Hepatocyte (in vitro differentiated cells): Measurements from ENCODE around the gene CAPRIN1. TPM values are rescaled to one million over a fixed set of nuclear protein-coding genes. Genes with fewer than 3 reads are reported as not detected.
"Not testable (repeated sequence)": the region's sequence is repeated elsewhere in the genome, so short reads cannot be mapped to it uniquely, and the experiment has no call there.

Source experiments
- DNase-seq: peaks from one replicate; pipeline ENCODE4 v3.0.0-alpha.2; 2016; ENCODE audit warnings: low spot score
- H2AFZ ChIP-seq: fragments of 200-600 bp; sonication (generic); 2 replicates; pipeline ENCODE4 v1.6.0; 2016; ENCODE audit warnings: antibody characterized with exemption, mild to moderate bottlenecking
- H3K27ac ChIP-seq: fragments of 200-600 bp; sonication (generic); 2 replicates; pipeline ENCODE4 v1.5.1; 2016; ENCODE audit warnings: mild to moderate bottlenecking
- H3K27me3 ChIP-seq: fragments of 200-600 bp; sonication (generic); 2 replicates; pipeline ENCODE4 v1.6.1; 2016
- H3K36me3 ChIP-seq: fragments of 200-600 bp; sonication (generic); replicated peaks from 2 replicates; pipeline ENCODE4 v1.5.1; 2016; ENCODE audit warnings: low read depth; ENCODE audit not compliant: insufficient read depth
- H3K4me1 ChIP-seq: fragments of 200-600 bp; sonication (generic); 2 replicates; pipeline ENCODE4 v1.5.1; 2016; ENCODE audit warnings: mild to moderate bottlenecking, moderate library complexity; ENCODE audit not compliant: insufficient read depth
- H3K4me2 ChIP-seq: fragments of 200-600 bp; sonication (generic); 2 replicates; pipeline ENCODE4 v1.6.0; 2016
- H3K4me3 ChIP-seq: fragments of 200-600 bp; sonication (generic); 2 replicates; pipeline ENCODE4 v1.5.1; 2016; ENCODE audit warnings: mild to moderate bottlenecking
- H3K79me2 ChIP-seq: fragments of 200-600 bp; sonication (generic); 2 replicates; pipeline ENCODE4 v1.6.0; 2017; ENCODE audit warnings: mild to moderate bottlenecking
- H3K9me2 ChIP-seq: fragments of 200-600 bp; sonication (generic); replicated peaks from 2 replicates; pipeline ENCODE4 v1.6.0; 2017; ENCODE audit warnings: mild to moderate bottlenecking; ENCODE audit not compliant: insufficient read depth
- H3K9me3 ChIP-seq: fragments of 200-600 bp; sonication (generic); 2 replicates; pipeline ENCODE4 v1.5.1; 2016; ENCODE audit warnings: low read depth, mild to moderate bottlenecking
- H4K20me1 ChIP-seq: fragments of 200-600 bp; sonication (generic); 2 replicates; pipeline ENCODE4 v1.6.0; 2016; ENCODE audit warnings: mild to moderate bottlenecking; ENCODE audit not compliant: insufficient read depth, poor library complexity, severe bottlenecking
- EZH2 ChIP-seq: fragments of 200-600 bp; sonication (generic); IDR thresholded peaks from 2 replicates; pipeline ENCODE4 v1.6.1; 2016; ENCODE audit warnings: antibody characterized with exemption, mild to moderate bottlenecking, borderline replicate concordance
- EZH2phosphoT487 ChIP-seq: fragments of 200-600 bp; sonication (generic); IDR thresholded peaks from one replicate; pipeline ENCODE4 v1.6.1; 2018; ENCODE audit warnings: antibody characterized with exemption, mild to moderate bottlenecking, low read depth, moderate library complexity; ENCODE audit not compliant: unreplicated experiment, severe bottlenecking
- WGBS: methylation state at CpG from one replicate; pipeline ENCODE4 v1.1.6; 2016; ENCODE audit warnings: low lambda C conversion rate; ENCODE audit errors: missing lambda C conversion rate; 5-methylcytosine and 5-hydroxymethylcytosine counted together
- polyA plus RNA-seq: library from polyadenylated mRNA; unstranded; fragments of >200 nt; fragmentation: Nextera tagmentation; extraction: Ambion mirVana; gene quantifications from 2 replicates; pipeline ENCODE4 v1.2.1, GENCODE V29; 2016
- total RNA-seq: library from RNA; depleted of rRNA; stranded (reverse); fragments of >200 nt; gene quantifications from 2 replicates; pipeline ENCODE4 v1.2.3, GENCODE V29; 2014
- TF ChIP-seq, protein P1 (sequence below): fragments of 200-600 bp; sonication (generic); IDR thresholded peaks from 2 replicates; pipeline ENCODE4 v1.5.1; 2016; ENCODE audit warnings: antibody characterized with exemption, mild to moderate bottlenecking; ENCODE audit not compliant: poor library complexity

The CAPRIN1 gene
- total and polyA plus RNA-seq, 2 experiments from 2014 or later, result 102 to 217 TPM

DNA sequence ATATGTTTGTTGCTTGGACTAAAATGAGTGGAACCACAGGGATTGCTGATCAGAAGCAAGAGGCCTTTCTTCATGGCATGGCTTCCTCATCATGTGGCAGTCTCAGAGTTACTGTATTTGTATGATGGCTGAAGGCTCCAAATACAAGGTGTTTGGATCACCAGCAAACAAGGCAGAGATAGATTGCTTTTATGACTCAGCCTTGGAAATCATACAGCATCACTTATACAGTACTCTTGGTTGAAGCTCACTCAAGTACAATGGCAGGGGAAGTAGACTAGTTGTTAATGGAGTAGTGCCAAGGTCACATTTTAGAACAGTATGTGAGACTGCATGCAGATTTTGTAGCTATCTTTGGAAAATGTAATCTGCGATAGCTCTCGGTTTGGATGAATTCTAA, 16.6 kb downstream of the CAPRIN1 start:
- WGBS, result 96% methylated on average over 2 of the region's 2 CpGs
- Histone ChIP-seq H3K79me2 (peaks cover 100% of the 10 kb centered on the region), H3K27ac (no peak overlapping the region), H3K4me1 (peaks cover 10% of the 10 kb centered on the region), H3K9me3 (no peaks in the 10 kb centered on the region), H3K9me2 (no peaks in the 10 kb centered on the region), H3K36me3 (no peaks in the 10 kb centered on the region), H3K27me3 (no peaks in the 10 kb centered on the region), H3K4me2 (no peak overlapping the region), H3K4me3 (no peak overlapping the region), H2AFZ (no peak overlapping the region), H4K20me1 (peaks cover 95% of the 10 kb centered on the region)
- TF ChIP-seq EZH2 (no peak), EZH2phosphoT487 (no peak)
- TF ChIP-seq, protein P1, sequence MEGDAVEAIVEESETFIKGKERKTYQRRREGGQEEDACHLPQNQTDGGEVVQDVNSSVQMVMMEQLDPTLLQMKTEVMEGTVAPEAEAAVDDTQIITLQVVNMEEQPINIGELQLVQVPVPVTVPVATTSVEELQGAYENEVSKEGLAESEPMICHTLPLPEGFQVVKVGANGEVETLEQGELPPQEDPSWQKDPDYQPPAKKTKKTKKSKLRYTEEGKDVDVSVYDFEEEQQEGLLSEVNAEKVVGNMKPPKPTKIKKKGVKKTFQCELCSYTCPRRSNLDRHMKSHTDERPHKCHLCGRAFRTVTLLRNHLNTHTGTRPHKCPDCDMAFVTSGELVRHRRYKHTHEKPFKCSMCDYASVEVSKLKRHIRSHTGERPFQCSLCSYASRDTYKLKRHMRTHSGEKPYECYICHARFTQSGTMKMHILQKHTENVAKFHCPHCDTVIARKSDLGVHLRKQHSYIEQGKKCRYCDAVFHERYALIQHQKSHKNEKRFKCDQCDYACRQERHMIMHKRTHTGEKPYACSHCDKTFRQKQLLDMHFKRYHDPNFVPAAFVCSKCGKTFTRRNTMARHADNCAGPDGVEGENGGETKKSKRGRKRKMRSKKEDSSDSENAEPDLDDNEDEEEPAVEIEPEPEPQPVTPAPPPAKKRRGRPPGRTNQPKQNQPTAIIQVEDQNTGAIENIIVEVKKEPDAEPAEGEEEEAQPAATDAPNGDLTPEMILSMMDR, result no peak
- DNase-seq, result no peak

DNA sequence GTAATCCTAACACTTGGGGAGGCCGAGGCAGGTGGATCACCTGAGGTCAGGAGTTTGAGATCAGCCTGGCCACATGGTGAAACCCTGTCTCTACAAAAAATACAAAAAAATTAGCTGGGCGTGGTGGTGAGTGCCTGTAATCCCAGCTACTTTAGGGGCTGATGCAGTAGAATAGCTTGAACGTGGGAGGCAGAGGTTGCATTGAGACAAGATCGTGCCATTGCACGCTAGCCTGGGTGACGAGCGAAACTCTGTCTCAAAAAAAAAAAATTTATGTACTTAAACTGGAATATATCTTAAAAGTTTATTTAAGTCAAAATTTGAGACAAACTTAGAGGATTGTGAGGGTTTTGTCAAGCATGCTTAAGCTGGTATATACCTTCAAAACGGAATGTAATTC, 19.8 kb downstream of the CAPRIN1 start:
- H4K20me1 ChIP-seq, result peaks cover 93% of the 10 kb centered on the region
- not testable (repeated sequence) for H3K4me1 ChIP-seq, H3K36me3 ChIP-seq, H3K9me2 ChIP-seq, H3K4me3 ChIP-seq, H3K27ac ChIP-seq, DNase-seq, H3K4me2 ChIP-seq, H3K27me3 ChIP-seq, H2AFZ ChIP-seq, H3K9me3 ChIP-seq
- 89% methylated on average over 8 of the region's 8 CpGs for WGBS
- peaks cover 100% of the 10 kb centered on the region for H3K79me2 ChIP-seq

DNA sequence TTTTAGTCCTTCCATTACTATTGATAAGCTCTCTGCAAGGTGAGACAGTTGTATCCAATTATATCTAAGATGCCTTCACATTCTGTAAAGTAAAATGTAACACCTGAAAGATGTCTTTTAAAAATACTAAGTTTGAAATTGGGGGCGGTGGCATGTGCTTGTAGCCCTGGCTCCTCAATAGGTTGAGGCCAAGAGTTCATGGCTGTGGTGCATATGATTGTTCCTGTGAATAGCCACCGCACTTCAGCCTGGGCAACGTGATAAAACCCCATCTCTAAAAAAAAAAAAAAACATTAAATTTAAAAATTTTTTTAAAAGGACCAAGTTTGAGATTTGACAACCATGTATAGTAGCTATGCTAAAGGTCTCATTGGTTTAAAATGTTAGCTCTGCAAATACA, 20.5 kb downstream of the CAPRIN1 start:
- Histone ChIP-seq H4K20me1 (peaks cover 92% of the 10 kb centered on the region), H3K4me1 (peaks cover 5% of the 10 kb centered on the region), H3K27me3 (no peaks in the 10 kb centered on the region), H3K9me2 (no peaks in the 10 kb centered on the region), H3K36me3 (peaks cover 6% of the 10 kb centered on the region), H3K4me2 (no peak overlapping the region), H3K4me3 (no peak overlapping the region), H3K9me3 (no peaks in the 10 kb centered on the region), H2AFZ (no peak overlapping the region), H3K27ac (no peak overlapping the region), H3K79me2 (peaks cover 100% of the 10 kb centered on the region)
- no peak for DNase-seq
- 95% methylated on average over 3 of the region's 3 CpGs for WGBS
- TF ChIP-seq, protein P1, result no peak
- TF ChIP-seq EZH2phosphoT487, result no peak
- no peak for TF ChIP-seq EZH2

DNA sequence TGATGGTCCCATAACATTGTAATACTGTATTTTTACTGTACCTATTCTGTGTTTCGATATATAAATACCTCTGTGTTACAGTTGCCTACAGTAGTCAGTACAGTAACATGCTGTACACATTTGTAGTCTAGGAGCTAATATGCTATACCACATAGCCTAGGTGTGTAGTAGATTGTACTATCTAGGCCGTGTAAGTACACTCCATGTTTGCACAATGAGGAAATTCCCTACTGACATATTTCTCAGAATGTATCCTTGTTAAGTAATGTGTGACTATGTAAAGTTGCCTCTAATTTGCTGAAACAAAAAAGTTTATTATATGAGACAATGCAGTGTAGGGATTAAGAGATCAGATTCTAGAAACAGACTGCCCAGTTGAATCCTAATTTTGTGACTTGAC, 21.3 kb downstream of the CAPRIN1 start:
- peaks cover 100% of the 10 kb centered on the region for H3K79me2 ChIP-seq
- no peak overlapping the region for H3K27ac ChIP-seq
- TF ChIP-seq, protein P1, result no peak
- TF ChIP-seq EZH2phosphoT487, result no peak
- no peak for TF ChIP-seq EZH2
- H3K4me3 ChIP-seq, result no peak overlapping the region
- 75% methylated on average over 2 of the region's 2 CpGs for WGBS
- H2AFZ ChIP-seq, result no peak overlapping the region
- H3K4me2 ChIP-seq, result no peak overlapping the region
- H3K9me2 ChIP-seq, result no peaks in the 10 kb centered on the region
- no peaks in the 10 kb centered on the region for H3K9me3 ChIP-seq
- H3K4me1 ChIP-seq, result peaks cover 5% of the 10 kb centered on the region
- H3K27me3 ChIP-seq, result no peaks in the 10 kb centered on the region
- DNase-seq, result no peak
- peaks cover 6% of the 10 kb centered on the region for H3K36me3 ChIP-seq
- peaks cover 87% of the 10 kb centered on the region for H4K20me1 ChIP-seq
